K562 (cell line): ENCODE results near the gene CDC42EP2.

ENCODE experiments used
- HDAC1 ChIP-seq, 2 experiments: fragments of 450-650 bp; IDR thresholded peaks; 2 replicates each; pipeline ENCODE4 v1.6.1; 2016 to 2017; ENCODE audit warnings: inconsistent platforms in 1 of 2, mild to moderate bottlenecking in 1 of 2, moderate library complexity in 1 of 2
- POLR2A ChIP-seq: fragments of 450-650 bp; conservative IDR thresholded peaks from 2 replicates; pipeline ENCODE4 v1.6.1; 2016
- TAL1 ChIP-seq: fragments of 450-650 bp; IDR thresholded peaks from 2 replicates; pipeline ENCODE4 v1.6.1; 2016; ENCODE audit warnings: mild to moderate bottlenecking

DNA sequence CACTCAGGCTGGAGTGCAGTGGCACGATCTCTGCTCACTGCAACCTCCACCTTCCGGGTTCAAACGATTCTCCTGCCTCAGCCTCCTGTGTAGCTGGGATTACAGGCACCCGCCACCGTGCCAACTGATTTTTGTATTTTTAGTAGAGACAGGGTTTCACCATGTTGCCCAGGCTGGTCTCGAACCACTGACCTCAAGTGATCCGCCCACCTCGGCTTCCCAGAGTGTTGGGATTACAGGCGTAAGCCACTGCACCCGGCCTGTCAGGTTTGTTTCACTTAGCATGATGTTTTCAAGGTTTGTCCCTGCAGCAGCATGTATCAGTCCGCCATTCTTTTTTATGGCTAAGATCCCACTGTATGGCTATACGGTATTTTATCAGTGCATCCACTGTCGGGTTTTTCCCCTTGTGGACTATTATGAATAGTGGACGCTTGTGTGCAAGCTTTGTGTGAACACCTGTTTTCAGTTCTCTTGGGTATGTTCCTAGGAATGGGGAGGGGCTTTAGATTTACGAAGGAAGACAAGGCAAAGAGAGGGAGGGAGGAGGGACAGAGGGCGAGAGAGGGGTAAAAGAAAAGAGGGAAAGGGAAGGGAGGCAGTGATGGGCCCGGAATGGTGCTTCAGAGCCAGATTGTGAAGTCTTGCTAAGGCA is 13.9 kb upstream of the CDC42EP2 start:
- no peak for TF ChIP-seq HDAC1 (IDR thresholded peaks at IDR 0.05)
- no peak for TF ChIP-seq TAL1
- TF ChIP-seq POLR2A, result no peak
